KMS-11 (cell line): ENCODE measurements around the gene ATP2C1.

Source experiments
- H2AFZ ChIP-seq: fragments of 200-600 bp; sonication (generic); 2 replicates; pipeline ENCODE4 v1.6.1; 2016; ENCODE audit warnings: antibody characterized with exemption, mixed run types, low read depth
- H3K27ac ChIP-seq: fragments of 200-600 bp; sonication (generic); 2 replicates; pipeline ENCODE4 v1.6.1; 2016; ENCODE audit warnings: mild to moderate bottlenecking, mixed run types
- H3K27me3 ChIP-seq: fragments of 200-600 bp; sonication (generic); 2 replicates; pipeline ENCODE4 v1.6.1; 2017; ENCODE audit warnings: mild to moderate bottlenecking, low read depth, mixed run types, moderate library complexity; ENCODE audit not compliant: insufficient read depth
- H3K36me3 ChIP-seq: fragments of 200-600 bp; sonication (generic); 2 replicates; pipeline ENCODE4 v1.6.1; 2017; ENCODE audit warnings: mild to moderate bottlenecking, mixed run types; ENCODE audit not compliant: insufficient read depth
- H3K4me1 ChIP-seq: fragments of 200-600 bp; sonication (generic); 2 replicates; pipeline ENCODE4 v1.6.1; 2016; ENCODE audit warnings: mild to moderate bottlenecking, low read depth, mixed run types; ENCODE audit not compliant: poor library complexity, severe bottlenecking
- H3K4me2 ChIP-seq: fragments of 200-600 bp; sonication (generic); 2 replicates; pipeline ENCODE4 v1.7.0; 2016; ENCODE audit warnings: mild to moderate bottlenecking, mixed run types
- H3K4me3 ChIP-seq: fragments of 200-600 bp; sonication (generic); IDR thresholded peaks from 2 replicates; pipeline ENCODE4 v1.6.1; 2017; ENCODE audit warnings: low read depth, low read length, mixed read lengths; ENCODE audit not compliant: insufficient read depth
- H3K79me2 ChIP-seq: fragments of 200-600 bp; sonication (generic); 2 replicates; pipeline ENCODE4 v1.6.1; 2016; ENCODE audit warnings: low read depth, mixed run types; ENCODE audit not compliant: insufficient read depth
- H3K9ac ChIP-seq: fragments of 200-600 bp; sonication (generic); 2 replicates; pipeline ENCODE4 v1.6.1; 2016; ENCODE audit warnings: mild to moderate bottlenecking, mixed run types
- H4K20me1 ChIP-seq: fragments of 200-600 bp; sonication (generic); 2 replicates; pipeline ENCODE4 v1.6.1; 2016; ENCODE audit warnings: mild to moderate bottlenecking, mixed run types; ENCODE audit not compliant: insufficient read depth
- CTCF ChIP-seq: fragments of 200-600 bp; sonication (generic); conservative IDR thresholded peaks from 2 replicates; pipeline ENCODE4 v1.6.1; 2017; ENCODE audit warnings: low read depth, mild to moderate bottlenecking, antibody characterized with exemption, low read length, moderate library complexity, mixed read lengths

The ATP2C1 gene

GRCh38 chr3:130997289-130997688 lies 103.4 kb downstream of the ATP2C1 start:
- Histone ChIP-seq H3K27ac (no peak overlapping the region), H3K4me1 (peaks cover 12% of the 10 kb centered on the region), H3K36me3 (no peaks in the 10 kb centered on the region), H3K4me2 (no peak overlapping the region), H2AFZ (no peak overlapping the region), H3K27me3 (no peaks in the 10 kb centered on the region), H3K9ac (no peak overlapping the region), H3K4me3 (no peak overlapping the region), H3K79me2 (no peaks in the 10 kb centered on the region), H4K20me1 (no peaks in the 10 kb centered on the region)
- TF ChIP-seq CTCF, result no peak

GRCh38 chr3:131001071-131001470 lies 107.2 kb downstream of the ATP2C1 start:
- Histone ChIP-seq H3K27ac (no peak overlapping the region), H2AFZ (no peak overlapping the region), H3K4me3 (no peak overlapping the region), H4K20me1 (no peaks in the 10 kb centered on the region), H3K79me2 (no peaks in the 10 kb centered on the region), H3K27me3 (no peaks in the 10 kb centered on the region), H3K9ac (no peak overlapping the region), H3K4me2 (no peak overlapping the region), H3K4me1 (peaks cover 27% of the 10 kb centered on the region), H3K36me3 (0 out of 2 replicates have a peak, but pooled peaks cover 5% of the 10 kb centered on the region)
- TF ChIP-seq CTCF, result no peak

- Histone ChIP-seq H3K27ac (no peak overlapping the region), H4K20me1 (no peaks in the 10 kb centered on the region), H3K4me3 (no peak overlapping the region), H3K27me3 (no peaks in the 10 kb centered on the region), H3K79me2 (no peaks in the 10 kb centered on the region), H3K4me2 (no peak overlapping the region), H3K36me3 (peaks cover 7% of the 10 kb centered on the region; the same call in 1 of the 2 replicates), H3K9ac (no peak overlapping the region), H2AFZ (no peak overlapping the region), H3K4me1 (peaks cover 21% of the 10 kb centered on the region)
- no peak for TF ChIP-seq CTCF
These were observed 110.7 kb downstream of the ATP2C1 start for GRCh38 chr3:131004603-131005002.

GRCh38 chr3:131007256-131007655 lies 113.4 kb downstream of the ATP2C1 start:
- Histone ChIP-seq H3K36me3 (peaks cover 12% of the 10 kb centered on the region; the same call in 1 of the 2 replicates), H3K9ac (no peak overlapping the region), H3K4me3 (no peak overlapping the region), H3K79me2 (no peaks in the 10 kb centered on the region), H4K20me1 (no peaks in the 10 kb centered on the region), H3K4me2 (no peak overlapping the region), H3K27ac (no peak overlapping the region), H2AFZ (no peak overlapping the region), H3K27me3 (no peaks in the 10 kb centered on the region), H3K4me1 (peaks cover 15% of the 10 kb centered on the region)
- no peak for TF ChIP-seq CTCF

GRCh38 chr3:131007782-131008181 lies 113.9 kb downstream of the ATP2C1 start:
- H4K20me1 ChIP-seq, result no peaks in the 10 kb centered on the region
- H3K27ac ChIP-seq, result no peak overlapping the region
- peaks cover 12% of the 10 kb centered on the region; the same call in 1 of the 2 replicates for H3K36me3 ChIP-seq
- H3K9ac ChIP-seq, result no peak overlapping the region
- H3K27me3 ChIP-seq, result no peaks in the 10 kb centered on the region
- H3K79me2 ChIP-seq, result no peaks in the 10 kb centered on the region
- TF ChIP-seq CTCF, result no peak
- peaks cover 9% of the 10 kb centered on the region for H3K4me1 ChIP-seq
- no peak overlapping the region for H2AFZ ChIP-seq
- no peak overlapping the region for H3K4me3 ChIP-seq
- H3K4me2 ChIP-seq, result no peak overlapping the region
